GM12878 (cell line): Measurements from ENCODE around the gene LRRC51. TPM values are rescaled to one million over a fixed set of nuclear protein-coding genes. Genes with fewer than 3 reads are reported as not detected.

Source experiments
- BCLAF1 ChIP-seq: fragments of 450-650 bp; IDR thresholded peaks from 2 replicates; pipeline ENCODE4 v1.6.1; 2017; ENCODE audit warnings: antibody characterized with exemption, mild to moderate bottlenecking, moderate library complexity
- BMI1 ChIP-seq: fragments of 450-650 bp; IDR thresholded peaks from 2 replicates; pipeline ENCODE4 v1.6.1; 2016; ENCODE audit warnings: mild to moderate bottlenecking, moderate library complexity, borderline replicate concordance
- CHD4 ChIP-seq: fragments of 200-600 bp; sonication (generic); IDR thresholded peaks from 2 replicates; pipeline ENCODE4 v1.6.1; 2016; ENCODE audit warnings: mild to moderate bottlenecking
- CTCF ChIP-seq, 3 experiments: IDR thresholded peaks in 2 of 3; conservative IDR thresholded peaks in 1 of 3; 2 replicates each; pipeline ENCODE4 v1.5.1; 2011; ENCODE audit warnings: low read depth in 3 of 3, low read length in 3 of 3, mild to moderate bottlenecking in 3 of 3, control low read depth in 2 of 3, moderate library complexity in 2 of 3, inconsistent platforms in 1 of 3, mixed read lengths in 1 of 3; ENCODE audit not compliant: control insufficient read depth in 2 of 3, insufficient read depth in 1 of 3; ENCODE audit errors: extremely low read depth in 1 of 3
- HDAC2 ChIP-seq: fragments of 200-600 bp; sonication (generic); IDR thresholded peaks from 2 replicates; pipeline ENCODE4 v1.6.1; 2017
- IKZF1 ChIP-seq: fragments of 450-650 bp; conservative IDR thresholded peaks from 2 replicates; pipeline ENCODE4 v1.6.1; 2017; ENCODE audit warnings: antibody characterized with exemption, mild to moderate bottlenecking
- IRF3 ChIP-seq: fragments of 450-650 bp; IDR thresholded peaks from 2 replicates; pipeline ENCODE4 v1.6.1; 2014; ENCODE audit warnings: mild to moderate bottlenecking
- JUNB ChIP-seq: IDR thresholded peaks from 2 replicates; pipeline ENCODE4 v1.6.1; 2016; ENCODE audit warnings: antibody characterized with exemption, mild to moderate bottlenecking
- KDM1A ChIP-seq: fragments of 200-600 bp; sonication (generic); IDR thresholded peaks from 2 replicates; pipeline ENCODE4 v1.6.1; 2016; ENCODE audit warnings: borderline replicate concordance
- KLF5 ChIP-seq: fragments of 450-650 bp; IDR thresholded peaks from 2 replicates; pipeline ENCODE4 v1.6.1; 2014; ENCODE audit warnings: mild to moderate bottlenecking; ENCODE audit not compliant: partially characterized antibody
- NFYB ChIP-seq: IDR thresholded peaks from 2 replicates; pipeline ENCODE4 v1.6.1; 2011; ENCODE audit warnings: low read depth, mild to moderate bottlenecking, low read length, improper control_type of control experiment, moderate library complexity; ENCODE audit not compliant: insufficient read depth
- NR2F1 ChIP-seq: fragments of 450-650 bp; conservative IDR thresholded peaks from 2 replicates; pipeline ENCODE4 v1.6.1; 2017; ENCODE audit warnings: mild to moderate bottlenecking
- PBX3 ChIP-seq: IDR thresholded peaks from 2 replicates; pipeline ENCODE4 v1.6.1; 2011; ENCODE audit warnings: mild to moderate bottlenecking, low read depth, low read length, moderate library complexity; ENCODE audit not compliant: insufficient replicate concordance
- RAD21 ChIP-seq: IDR thresholded peaks from 2 replicates; pipeline ENCODE4 v1.6.1; 2011; ENCODE audit warnings: mild to moderate bottlenecking, low read depth, low read length, moderate library complexity; ENCODE audit not compliant: insufficient read depth
- RCOR1 ChIP-seq: conservative IDR thresholded peaks from 2 replicates; pipeline ENCODE4 v1.6.1; 2012; ENCODE audit warnings: low read depth, low read length, improper control_type of control experiment
- RUNX3 ChIP-seq: IDR thresholded peaks from 2 replicates; pipeline ENCODE4 v1.6.1; 2012; ENCODE audit warnings: low read length, inconsistent platforms
- SMARCA5 ChIP-seq: fragments of 450-650 bp; IDR thresholded peaks from 2 replicates; pipeline ENCODE4 v1.6.1; 2017; ENCODE audit warnings: mild to moderate bottlenecking
- TARDBP ChIP-seq: IDR thresholded peaks from 2 replicates; pipeline ENCODE4 v1.6.1; 2016; ENCODE audit warnings: borderline replicate concordance
- YBX1 ChIP-seq: fragments of 450-650 bp; IDR thresholded peaks from 2 replicates; pipeline ENCODE4 v1.6.1; 2016; ENCODE audit warnings: antibody characterized with exemption
- YY1 ChIP-seq: IDR thresholded peaks from 2 replicates; pipeline ENCODE4 v1.6.1; 2011; ENCODE audit warnings: low read depth, mild to moderate bottlenecking, low read length
- ZNF592 ChIP-seq: fragments of 450-650 bp; IDR thresholded peaks from 2 replicates; pipeline ENCODE4 v1.6.1; 2017; ENCODE audit warnings: mild to moderate bottlenecking, moderate library complexity
- ZNF622 ChIP-seq: fragments of 450-650 bp; IDR thresholded peaks from 2 replicates; pipeline ENCODE4 v1.6.1; 2017; ENCODE audit warnings: mild to moderate bottlenecking, inconsistent platforms
- polyA plus RNA-seq, 11 experiments: library from polyadenylated mRNA; depleted of rRNA in 4 of 11; unstranded in 6 of 11; stranded (reverse) in 5 of 11; fragments of >200 nt; fragmentation: Nextera tagmentation in 4 of 11; fragmentation: Illumina TruSeq in 1 of 11; extraction: Ambion mirVana in 4 of 11; extraction: Trizol in 1 of 11; gene quantifications; 1 replicate in 1 of 11; 2 replicates in 10 of 11; pipeline versions ENCODE4 v1.2.1 to v1.2.3, GENCODE V29; 2011 to 2016; ENCODE audit warnings: inconsistent platforms in 2 of 11, missing spikeins in 2 of 11, low read depth in 1 of 11
- total RNA-seq, 4 experiments: library from RNA; depleted of rRNA in 3 of 4; stranded (reverse); fragments of >200 nt in 3 of 4; fragmentation: Illumina TruSeq in 1 of 4; extraction: Trizol in 1 of 4; gene quantifications; 2 replicates each; pipeline versions ENCODE4 v1.2.1 to v1.2.3, GENCODE V29; 2013 to 2021

Gene LRRC51
- total and polyA plus RNA-seq, 10 of the 15 experiments (the other 5 are each of a cell fraction or from before 2014, with no cell fraction given): 2.6 to 8.6 (median 5.4) TPM

GRCh38 chr11:72091292-72091691 is 10.6 kb downstream of the LRRC51 start (continued):
- TF ChIP-seq IRF3: no peak
- TF ChIP-seq ZNF592: peak; percentile 67; the same call in 1 of the 2 replicates
- no peak for TF ChIP-seq NFYB
- TF ChIP-seq RUNX3: 0 out of 2 replicates have a peak, but pooled peaks have one; percentile 16
- TF ChIP-seq RAD21: peak; percentile 93
- TF ChIP-seq BCLAF1: no peak
- peak; percentile 71 for TF ChIP-seq YY1
- TF ChIP-seq YBX1: no peak
- no peak for TF ChIP-seq RCOR1
- TF ChIP-seq CTCF (IDR thresholded peaks at IDR 0.05 in 2 of 3, conservative IDR thresholded peaks at IDR 0.05 in 1 of 3; ENCODE audit: control insufficient read depth in 2 of 3, extremely low read depth in 1 of 3, insufficient read depth in 1 of 3, low read depth in 3 of 3, low read length in 3 of 3): peak; percentile 84 to 91 (median 89)
- TF ChIP-seq TARDBP: no peak
- TF ChIP-seq JUNB: no peak
- no peak for TF ChIP-seq PBX3
- TF ChIP-seq HDAC2: no peak
- no peak for TF ChIP-seq BMI1
- TF ChIP-seq SMARCA5: 0 out of 2 replicates have a peak, but pooled peaks have one; percentile 44
- no peak for TF ChIP-seq KDM1A
- TF ChIP-seq IKZF1: peak; percentile 32; the same call in 1 of the 2 replicates
- TF ChIP-seq ZNF622: no peak
- TF ChIP-seq NR2F1: peak; percentile 42; the same call in 1 of the 2 replicates
- no peak for TF ChIP-seq CHD4
- no peak for TF ChIP-seq KLF5
